HepG2 (cell line): ENCODE measurements around the gene COASY. TPM values are rescaled to one million over a fixed set of nuclear protein-coding genes. Genes with fewer than 3 reads are reported as not detected.
A peak's percentile ranks its signal among the peaks of the same experiment; 100 is the strongest.

Experiments used
- GPN1 ChIP-seq: sonication (generic); formaldehyde crosslinking; IDR thresholded peaks from 2 replicates; pipeline ENCODE4 v1.5.1; 2020; ENCODE audit warnings: missing genetic modification reagents, borderline replicate concordance
- GZF1 ChIP-seq: sonication (generic); formaldehyde crosslinking; IDR thresholded peaks from 2 replicates; pipeline ENCODE4 v1.5.1; 2020; ENCODE audit warnings: mild to moderate bottlenecking, missing genetic modification reagents
- HMG20A ChIP-seq: IDR thresholded peaks from 2 replicates; pipeline ENCODE4 v1.6.1; 2016; ENCODE audit warnings: borderline replicate concordance
- MTA3 ChIP-seq: sonication (generic); formaldehyde crosslinking; IDR thresholded peaks from 2 replicates; pipeline ENCODE4 v1.4.0; 2020; ENCODE audit warnings: missing genetic modification reagents
- PAWR ChIP-seq: sonication (generic); formaldehyde crosslinking; IDR thresholded peaks from 2 replicates; pipeline ENCODE4 v1.4.0; 2020; ENCODE audit warnings: missing genetic modification reagents, mild to moderate bottlenecking, borderline replicate concordance
- SKI ChIP-seq: fragments of 450-650 bp; IDR thresholded peaks from one replicate; pipeline ENCODE4 v1.6.1; 2018; ENCODE audit warnings: mild to moderate bottlenecking; ENCODE audit not compliant: partially characterized antibody
- SMYD3 ChIP-seq: sonication (generic); formaldehyde crosslinking; IDR thresholded peaks from 2 replicates; pipeline ENCODE4 v1.8.1; 2023; ENCODE audit warnings: mild to moderate bottlenecking, missing genetic modification reagents
- TAF15 ChIP-seq: fragments of 200-400 bp; formaldehyde crosslinking; IDR thresholded peaks from one replicate; pipeline ENCODE4 v1.6.1; 2018; ENCODE audit warnings: mild to moderate bottlenecking, low read depth, low read length; ENCODE audit not compliant: poor library complexity, severe bottlenecking
- TCF12 ChIP-seq, 2 experiments: fragments of 450-650 bp in 1 of 2; sonication (generic) in 1 of 2; formaldehyde crosslinking in 1 of 2; IDR thresholded peaks; 2 replicates each; pipeline versions ENCODE4 v1.6.1 to v1.8.0; 2017 to 2022; ENCODE audit warnings: antibody characterized with exemption in 1 of 2, mild to moderate bottlenecking in 1 of 2, missing genetic modification reagents in 1 of 2, moderate library complexity in 1 of 2
- ZBTB42 ChIP-seq: sonication (generic); formaldehyde crosslinking; IDR thresholded peaks from 2 replicates; pipeline ENCODE4 v1.5.0; 2020; ENCODE audit warnings: mild to moderate bottlenecking, missing genetic modification reagents
- ZBTB7B ChIP-seq: sonication (generic); formaldehyde crosslinking; IDR thresholded peaks from 2 replicates; pipeline ENCODE4 v1.4.0; 2020; ENCODE audit warnings: missing genetic modification reagents
- ZFP90 ChIP-seq: sonication (generic); formaldehyde crosslinking; IDR thresholded peaks from 2 replicates; pipeline ENCODE4 v1.8.0; 2022; ENCODE audit warnings: missing genetic modification reagents, mild to moderate bottlenecking, inconsistent platforms, borderline replicate concordance
- ZMYM4 ChIP-seq: sonication (generic); formaldehyde crosslinking; IDR thresholded peaks from 2 replicates; pipeline ENCODE4 v1.8.1; 2023; ENCODE audit warnings: mild to moderate bottlenecking, missing genetic modification reagents
- ZNF446 ChIP-seq: sonication (generic); formaldehyde crosslinking; IDR thresholded peaks from 2 replicates; pipeline ENCODE4 v1.5.0; 2020; ENCODE audit warnings: mild to moderate bottlenecking, missing genetic modification reagents
- ZNF562 ChIP-seq: sonication (generic); formaldehyde crosslinking; IDR thresholded peaks from 2 replicates; pipeline ENCODE4 v1.8.0; 2022; ENCODE audit warnings: missing genetic modification reagents, borderline replicate concordance
- ZNF598 ChIP-seq: sonication (generic); formaldehyde crosslinking; IDR thresholded peaks from 2 replicates; pipeline ENCODE4 v1.5.1; 2020; ENCODE audit warnings: mild to moderate bottlenecking, missing genetic modification reagents, borderline replicate concordance
- ZNF746 ChIP-seq: sonication (generic); formaldehyde crosslinking; IDR thresholded peaks from 2 replicates; pipeline ENCODE4 v1.8.0; 2022; ENCODE audit warnings: mild to moderate bottlenecking, missing genetic modification reagents
- ZSCAN20 ChIP-seq: sonication (generic); formaldehyde crosslinking; IDR thresholded peaks from 2 replicates; pipeline ENCODE4 v1.4.0; 2020; ENCODE audit warnings: missing genetic modification reagents, mild to moderate bottlenecking, borderline replicate concordance
- polyA plus RNA-seq, 8 experiments: library from polyadenylated mRNA; depleted of rRNA in 3 of 8; stranded (reverse) in 7 of 8; unstranded in 1 of 8; fragments of >200 nt; fragmentation: Illumina TruSeq in 4 of 8; extraction: Trizol in 4 of 8; gene quantifications; 2 replicates each; pipeline versions ENCODE4 v1.2.1 to v1.2.3, GENCODE V29; 2011 to 2016; ENCODE audit warnings: low read depth in 4 of 8, missing spikeins in 1 of 8, mixed read lengths in 1 of 8; ENCODE audit not compliant: insufficient read depth in 1 of 8
- total RNA-seq, 5 experiments: library from RNA; depleted of rRNA; stranded (reverse); fragments of >200 nt; fragmentation: Illumina TruSeq; extraction: Trizol; gene quantifications; 2 replicates each; pipeline ENCODE4 v1.2.3, GENCODE V29; 2016; ENCODE audit warnings: low read depth in 1 of 5
- TF ChIP-seq, protein P1 (sequence below): sonication (generic); formaldehyde crosslinking; IDR thresholded peaks from 2 replicates; pipeline ENCODE4 v1.9.0; 2021; ENCODE audit warnings: missing genetic modification reagents, borderline replicate concordance
- TF ChIP-seq, protein P2 (sequence below): sonication (generic); formaldehyde crosslinking; IDR thresholded peaks from 2 replicates; pipeline ENCODE4 v1.5.1; 2020; ENCODE audit warnings: mild to moderate bottlenecking, missing genetic modification reagents, moderate library complexity
- TF ChIP-seq, protein P3 (sequence below): IDR thresholded peaks from 2 replicates; pipeline ENCODE4 v1.4.0; 2020; ENCODE audit warnings: mild to moderate bottlenecking, missing genetic modification reagents

The COASY gene
- total and polyA plus RNA-seq, 2 of the 13 experiments (the other 11 are each of a cell fraction or from before 2014, with no cell fraction given), result 90.7 to 125 TPM

DNA sequence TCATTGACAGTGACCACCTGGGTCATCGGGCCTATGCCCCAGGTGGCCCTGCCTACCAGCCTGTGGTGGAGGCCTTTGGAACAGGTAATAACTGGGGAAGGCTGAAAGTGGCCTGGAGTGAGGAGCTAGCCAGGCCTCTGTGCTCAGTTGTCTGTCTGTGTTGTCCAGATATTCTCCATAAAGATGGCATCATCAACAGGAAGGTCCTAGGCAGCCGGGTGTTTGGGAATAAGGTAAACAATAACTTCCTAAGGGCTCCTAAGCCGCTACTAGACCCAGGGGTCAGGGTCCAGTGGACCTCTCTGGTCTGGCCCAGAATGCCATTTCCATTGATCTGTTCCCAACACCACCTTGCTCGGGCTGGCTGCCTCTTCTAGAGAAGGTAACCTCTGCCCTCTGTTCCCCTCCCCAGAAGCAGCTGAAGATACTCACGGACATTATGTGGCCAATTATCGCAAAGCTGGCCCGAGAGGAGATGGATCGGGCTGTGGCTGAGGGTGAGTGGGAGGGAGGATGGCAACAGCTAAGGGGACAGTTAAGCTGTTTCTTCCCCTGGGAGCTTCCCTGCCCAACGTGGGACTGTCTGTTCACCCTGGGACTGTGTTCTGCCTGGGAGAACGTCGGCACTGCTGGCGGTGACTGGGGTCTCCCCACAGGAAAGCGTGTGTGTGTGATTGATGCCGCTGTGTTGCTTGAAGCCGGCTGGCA, 3.0 kb downstream of the COASY start (continued):
- TF ChIP-seq, protein P1, sequence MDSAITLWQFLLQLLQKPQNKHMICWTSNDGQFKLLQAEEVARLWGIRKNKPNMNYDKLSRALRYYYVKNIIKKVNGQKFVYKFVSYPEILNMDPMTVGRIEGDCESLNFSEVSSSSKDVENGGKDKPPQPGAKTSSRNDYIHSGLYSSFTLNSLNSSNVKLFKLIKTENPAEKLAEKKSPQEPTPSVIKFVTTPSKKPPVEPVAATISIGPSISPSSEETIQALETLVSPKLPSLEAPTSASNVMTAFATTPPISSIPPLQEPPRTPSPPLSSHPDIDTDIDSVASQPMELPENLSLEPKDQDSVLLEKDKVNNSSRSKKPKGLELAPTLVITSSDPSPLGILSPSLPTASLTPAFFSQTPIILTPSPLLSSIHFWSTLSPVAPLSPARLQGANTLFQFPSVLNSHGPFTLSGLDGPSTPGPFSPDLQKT (CRISPR knock-in tag), result no peak
- TF ChIP-seq ZNF746 (CRISPR knock-in tag), result peak; percentile 29; the same call in 1 of the 2 replicates
- no peak for TF ChIP-seq ZNF598 (CRISPR knock-in tag)
- no peak for TF ChIP-seq PAWR (CRISPR knock-in tag)
- TF ChIP-seq HMG20A (CRISPR knock-in tag), result peak; percentile 40; the same call in 1 of the 2 replicates
- no peak for TF ChIP-seq TCF12 (IDR thresholded peaks at IDR 0.05)
- 0 out of 2 replicates have a peak, but pooled peaks have one; percentile 35 for TF ChIP-seq TCF12 (CRISPR knock-in tag; IDR thresholded peaks at IDR 0.05)
- TF ChIP-seq ZNF562 (CRISPR knock-in tag), result no peak
- TF ChIP-seq TAF15, result no peak
- TF ChIP-seq MTA3 (CRISPR knock-in tag), result no peak
- TF ChIP-seq GPN1, result no peak
- TF ChIP-seq SKI, result peak; percentile 74
- peak; percentile 67; the same call in 1 of the 2 replicates for TF ChIP-seq ZBTB7B (CRISPR knock-in tag)
- TF ChIP-seq ZNF446 (CRISPR knock-in tag), result no peak
- TF ChIP-seq ZMYM4, result 0 out of 2 replicates have a peak, but pooled peaks have one; percentile 22
- TF ChIP-seq ZBTB42, result no peak
- TF ChIP-seq, protein P2, sequence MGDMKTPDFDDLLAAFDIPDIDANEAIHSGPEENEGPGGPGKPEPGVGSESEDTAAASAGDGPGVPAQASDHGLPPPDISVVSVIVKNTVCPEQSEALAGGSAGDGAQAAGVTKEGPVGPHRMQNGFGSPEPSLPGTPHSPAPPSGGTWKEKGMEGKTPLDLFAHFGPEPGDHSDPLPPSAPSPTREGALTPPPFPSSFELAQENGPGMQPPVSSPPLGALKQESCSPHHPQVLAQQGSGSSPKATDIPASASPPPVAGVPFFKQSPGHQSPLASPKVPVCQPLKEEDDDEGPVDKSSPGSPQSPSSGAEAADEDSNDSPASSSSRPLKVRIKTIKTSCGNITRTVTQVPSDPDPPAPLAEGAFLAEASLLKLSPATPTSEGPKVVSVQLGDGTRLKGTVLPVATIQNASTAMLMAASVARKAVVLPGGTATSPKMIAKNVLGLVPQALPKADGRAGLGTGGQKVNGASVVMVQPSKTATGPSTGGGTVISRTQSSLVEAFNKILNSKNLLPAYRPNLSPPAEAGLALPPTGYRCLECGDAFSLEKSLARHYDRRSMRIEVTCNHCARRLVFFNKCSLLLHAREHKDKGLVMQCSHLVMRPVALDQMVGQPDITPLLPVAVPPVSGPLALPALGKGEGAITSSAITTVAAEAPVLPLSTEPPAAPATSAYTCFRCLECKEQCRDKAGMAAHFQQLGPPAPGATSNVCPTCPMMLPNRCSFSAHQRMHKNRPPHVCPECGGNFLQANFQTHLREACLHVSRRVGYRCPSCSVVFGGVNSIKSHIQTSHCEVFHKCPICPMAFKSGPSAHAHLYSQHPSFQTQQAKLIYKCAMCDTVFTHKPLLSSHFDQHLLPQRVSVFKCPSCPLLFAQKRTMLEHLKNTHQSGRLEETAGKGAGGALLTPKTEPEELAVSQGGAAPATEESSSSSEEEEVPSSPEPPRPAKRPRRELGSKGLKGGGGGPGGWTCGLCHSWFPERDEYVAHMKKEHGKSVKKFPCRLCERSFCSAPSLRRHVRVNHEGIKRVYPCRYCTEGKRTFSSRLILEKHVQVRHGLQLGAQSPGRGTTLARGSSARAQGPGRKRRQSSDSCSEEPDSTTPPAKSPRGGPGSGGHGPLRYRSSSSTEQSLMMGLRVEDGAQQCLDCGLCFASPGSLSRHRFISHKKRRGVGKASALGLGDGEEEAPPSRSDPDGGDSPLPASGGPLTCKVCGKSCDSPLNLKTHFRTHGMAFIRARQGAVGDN (CRISPR knock-in tag), result peak; percentile 87
- no peak for TF ChIP-seq ZSCAN20 (CRISPR knock-in tag)
- TF ChIP-seq SMYD3 (CRISPR knock-in tag), result no peak
- TF ChIP-seq GZF1 (CRISPR knock-in tag), result no peak
- TF ChIP-seq, protein P3, sequence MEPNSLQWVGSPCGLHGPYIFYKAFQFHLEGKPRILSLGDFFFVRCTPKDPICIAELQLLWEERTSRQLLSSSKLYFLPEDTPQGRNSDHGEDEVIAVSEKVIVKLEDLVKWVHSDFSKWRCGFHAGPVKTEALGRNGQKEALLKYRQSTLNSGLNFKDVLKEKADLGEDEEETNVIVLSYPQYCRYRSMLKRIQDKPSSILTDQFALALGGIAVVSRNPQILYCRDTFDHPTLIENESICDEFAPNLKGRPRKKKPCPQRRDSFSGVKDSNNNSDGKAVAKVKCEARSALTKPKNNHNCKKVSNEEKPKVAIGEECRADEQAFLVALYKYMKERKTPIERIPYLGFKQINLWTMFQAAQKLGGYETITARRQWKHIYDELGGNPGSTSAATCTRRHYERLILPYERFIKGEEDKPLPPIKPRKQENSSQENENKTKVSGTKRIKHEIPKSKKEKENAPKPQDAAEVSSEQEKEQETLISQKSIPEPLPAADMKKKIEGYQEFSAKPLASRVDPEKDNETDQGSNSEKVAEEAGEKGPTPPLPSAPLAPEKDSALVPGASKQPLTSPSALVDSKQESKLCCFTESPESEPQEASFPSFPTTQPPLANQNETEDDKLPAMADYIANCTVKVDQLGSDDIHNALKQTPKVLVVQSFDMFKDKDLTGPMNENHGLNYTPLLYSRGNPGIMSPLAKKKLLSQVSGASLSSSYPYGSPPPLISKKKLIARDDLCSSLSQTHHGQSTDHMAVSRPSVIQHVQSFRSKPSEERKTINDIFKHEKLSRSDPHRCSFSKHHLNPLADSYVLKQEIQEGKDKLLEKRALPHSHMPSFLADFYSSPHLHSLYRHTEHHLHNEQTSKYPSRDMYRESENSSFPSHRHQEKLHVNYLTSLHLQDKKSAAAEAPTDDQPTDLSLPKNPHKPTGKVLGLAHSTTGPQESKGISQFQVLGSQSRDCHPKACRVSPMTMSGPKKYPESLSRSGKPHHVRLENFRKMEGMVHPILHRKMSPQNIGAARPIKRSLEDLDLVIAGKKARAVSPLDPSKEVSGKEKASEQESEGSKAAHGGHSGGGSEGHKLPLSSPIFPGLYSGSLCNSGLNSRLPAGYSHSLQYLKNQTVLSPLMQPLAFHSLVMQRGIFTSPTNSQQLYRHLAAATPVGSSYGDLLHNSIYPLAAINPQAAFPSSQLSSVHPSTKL (CRISPR knock-in tag), result peak; percentile 91
- TF ChIP-seq ZFP90 (CRISPR knock-in tag), result peak; percentile 68; the same call in 1 of the 2 replicates
